C4-2B (cell line): ENCODE measurements around the gene SARNP.

Source experiments
- CTCF ChIP-seq: fragments of 450-650 bp; conservative IDR thresholded peaks from 2 replicates; pipeline ENCODE4 v1.5.1; 2017; ENCODE audit warnings: mild to moderate bottlenecking
- ZFX ChIP-seq: fragments of 450-650 bp; IDR thresholded peaks from 2 replicates; pipeline ENCODE4 v1.6.1; 2017

GRCh38 chr12:55850401-55850800 is 32.9 kb upstream of the SARNP start:
- TF ChIP-seq CTCF (no peak), ZFX (no peak)
